HL-60/S4 (cell line): ENCODE measurements around the gene AP4B1.
"Not testable (repeated sequence)": the region's sequence is repeated elsewhere in the genome, so short reads cannot be mapped to it uniquely, and the experiment has no call there.

Source experiments
- in situ Hi-C: fragments of 300-500 bp; cut with MboI; formaldehyde crosslinking; loops from 2 replicates; pipeline ENCODE4 v1.14.3; 2022; ENCODE audit warnings: low sequenced_read_pairs

Gene AP4B1

DNA sequence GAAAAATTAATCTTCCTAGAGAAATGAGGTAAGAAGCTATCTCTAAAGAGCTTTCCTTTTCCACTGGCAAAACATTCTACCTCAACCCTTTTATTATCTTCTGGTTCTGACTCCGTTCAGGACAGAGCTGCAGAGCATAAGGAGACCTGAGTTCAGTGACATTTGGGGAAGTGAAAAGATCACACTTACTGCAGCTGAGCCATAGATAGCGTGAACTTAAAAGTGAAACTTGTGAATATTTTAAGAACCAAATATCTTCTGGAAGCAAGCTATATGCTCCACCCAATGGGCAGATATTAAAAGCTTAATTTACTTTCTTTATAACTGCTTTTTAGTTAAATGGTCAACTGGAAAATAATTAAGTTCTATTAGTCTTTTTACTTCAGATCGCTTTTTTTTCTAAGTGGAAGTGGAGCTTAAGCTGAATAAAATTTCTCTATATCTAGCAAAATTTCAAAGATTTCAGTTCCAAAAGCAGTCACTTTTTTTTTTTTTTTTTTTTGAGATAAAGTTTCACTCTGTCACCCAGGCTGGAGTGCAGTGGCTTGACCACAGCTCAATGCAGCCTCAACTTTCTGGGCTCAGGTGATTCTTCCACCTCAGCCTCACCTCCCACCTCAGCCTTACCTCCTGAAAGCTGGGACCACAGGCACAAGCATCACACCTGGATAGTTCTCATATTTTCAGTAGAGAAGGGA lies 45.0 kb downstream of the AP4B1 start:
- in situ Hi-C loops: no loop called here

DNA sequence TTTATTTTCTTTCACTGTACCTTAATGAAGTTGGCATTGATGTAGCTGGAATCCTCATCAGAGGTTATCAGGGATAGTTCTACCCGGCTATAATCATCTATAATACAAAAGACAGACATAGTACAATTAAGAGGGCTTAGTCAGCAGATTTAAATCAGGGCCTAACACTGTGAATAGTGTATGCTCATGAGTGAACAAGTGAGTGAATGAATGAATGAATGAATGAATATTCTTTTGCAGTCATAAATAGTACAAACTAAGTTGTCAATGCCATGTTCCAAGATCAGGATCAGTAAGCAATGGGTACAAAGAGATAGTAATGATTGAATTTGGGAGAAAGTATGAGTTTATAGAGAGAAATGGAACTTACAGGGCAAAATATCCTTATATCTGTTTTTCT lies 45.6 kb downstream of the AP4B1 start:
- in situ Hi-C loops: no loop called here

DNA sequence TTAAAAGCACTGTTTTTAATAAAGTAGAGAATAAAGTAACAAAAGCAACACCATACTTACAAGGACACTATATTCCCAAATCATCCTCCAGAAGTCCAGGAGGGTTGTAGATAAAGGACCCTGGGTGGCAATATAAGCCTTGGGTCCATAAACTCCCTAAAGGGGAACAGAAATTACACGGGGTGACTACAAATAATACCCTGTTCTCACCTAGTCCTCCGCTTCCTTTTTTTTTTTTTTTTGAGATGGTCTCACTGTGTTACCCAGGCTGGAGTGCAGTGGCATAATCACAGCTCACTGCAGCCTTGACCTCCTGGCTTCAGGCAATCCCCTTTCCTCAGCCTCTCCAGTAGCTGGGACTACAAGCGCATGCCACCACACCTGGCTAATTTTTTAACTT lies 46.2 kb downstream of the AP4B1 start:
- in situ Hi-C loops: no loop called here

DNA sequence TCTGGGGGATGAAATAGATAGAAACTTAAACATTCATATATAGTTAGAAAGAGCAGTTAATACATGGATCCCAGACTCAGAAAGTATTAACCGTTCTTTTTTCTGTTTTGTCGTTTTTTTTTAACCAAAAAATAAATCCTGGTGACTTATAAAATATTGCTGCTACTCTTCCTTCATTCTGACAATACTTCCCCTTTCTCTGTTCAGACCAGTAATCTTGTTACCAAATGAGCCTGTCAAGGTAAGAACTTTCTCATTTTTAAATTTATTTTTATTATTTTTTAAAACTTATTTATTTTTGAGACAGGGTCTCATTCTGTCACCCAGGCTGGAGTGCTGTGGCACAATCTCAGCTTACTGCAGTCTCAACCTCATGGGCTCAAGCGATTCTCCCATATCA lies 46.8 kb downstream of the AP4B1 start:
- in situ Hi-C loops: no loop called here

DNA sequence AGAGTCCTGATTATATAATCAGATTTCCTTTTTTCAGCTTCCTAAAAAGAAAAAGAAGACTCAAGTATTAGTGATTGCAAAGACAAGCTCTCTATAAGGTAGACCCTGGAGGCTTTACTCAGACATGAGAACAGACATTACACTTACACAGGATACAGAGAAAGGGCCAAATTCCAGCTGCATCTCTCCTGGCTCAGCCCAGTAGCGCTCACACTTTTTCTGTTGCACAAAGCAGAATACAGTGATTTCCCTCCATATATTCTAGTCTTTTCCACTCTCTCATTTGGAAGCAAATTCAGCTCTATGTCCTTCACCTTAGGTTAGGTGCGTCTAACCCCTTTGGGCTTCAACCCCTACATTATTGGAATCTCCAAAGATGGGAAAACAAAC lies 48.2 kb downstream of the AP4B1 start:
- in situ Hi-C loops: no loop called here

DNA sequence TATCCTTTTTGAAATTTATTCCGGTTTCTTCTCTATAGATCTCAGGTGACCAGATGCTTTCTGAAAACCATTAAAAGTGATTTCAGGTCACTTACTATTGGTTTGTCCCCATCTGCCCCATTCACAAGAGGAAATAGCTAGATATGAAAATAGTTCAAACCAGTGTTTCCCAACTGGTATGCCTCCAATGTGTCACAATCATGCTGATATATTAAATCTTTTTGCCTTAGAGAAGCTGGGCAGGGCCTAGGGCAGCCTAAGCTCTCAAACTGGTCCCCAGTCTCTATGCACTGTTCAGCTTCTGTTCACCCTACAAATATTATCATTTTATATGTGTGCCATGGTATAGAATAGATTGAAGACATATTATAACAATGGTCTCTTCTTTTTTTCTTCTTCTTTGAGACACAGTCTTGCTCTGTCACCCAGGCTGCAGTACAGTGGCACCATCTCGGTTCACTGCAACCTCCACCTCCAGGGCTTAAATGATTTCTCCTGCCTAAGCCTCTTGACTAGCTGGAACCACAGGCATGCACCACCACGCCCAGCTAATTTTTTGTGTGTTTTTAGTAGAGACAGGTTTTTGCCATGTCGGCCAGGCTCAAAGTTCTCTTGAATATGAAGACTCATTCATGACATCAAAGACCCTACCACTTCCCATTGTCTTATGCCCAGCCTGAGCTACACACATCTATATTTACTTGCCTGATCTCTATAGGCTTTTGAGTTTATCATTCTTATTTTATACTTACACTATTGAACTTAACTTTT lies 48.8 kb downstream of the AP4B1 start:
- in situ Hi-C loops: no loop called here

DNA sequence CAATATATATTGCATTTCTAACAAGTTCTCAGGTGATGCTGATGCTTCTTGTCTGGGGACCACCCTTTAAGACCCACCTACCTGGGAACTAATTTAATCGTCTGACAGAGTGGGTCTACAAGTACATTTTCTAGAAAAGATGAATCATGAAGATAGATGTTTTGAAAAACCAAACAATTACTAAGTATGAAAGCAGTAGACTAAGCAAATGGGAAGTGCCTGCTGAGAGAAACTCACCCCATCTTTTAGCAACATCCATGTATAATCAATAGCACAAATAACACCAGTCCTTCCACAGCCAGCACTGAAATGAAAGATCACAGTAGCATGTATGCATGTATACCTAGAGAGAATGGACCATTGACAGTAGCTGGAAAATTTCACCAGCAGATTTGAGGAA lies 50.4 kb downstream of the AP4B1 start:
- in situ Hi-C loops: no loop called here

DNA sequence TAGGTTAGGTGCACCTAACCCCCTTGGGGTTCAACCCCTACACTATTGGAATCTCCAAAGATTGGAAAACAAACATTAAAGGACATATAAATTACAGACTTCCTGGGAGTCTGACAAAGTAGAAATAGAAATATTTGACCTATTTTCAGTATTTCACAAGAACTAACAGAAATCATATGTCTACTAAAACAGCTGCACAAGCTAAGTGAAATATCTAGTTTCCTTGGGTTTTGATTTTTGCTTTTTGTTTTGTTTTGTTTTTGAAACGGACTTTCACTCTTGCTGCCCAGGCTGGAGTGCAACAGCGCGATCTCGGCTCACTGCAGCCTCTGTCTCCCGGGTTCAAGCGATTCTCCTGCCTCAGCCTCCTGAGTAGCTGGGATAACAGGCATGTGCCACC lies 51.9 kb downstream of the AP4B1 start:
- in situ Hi-C loops: not testable (repeated sequence)

DNA sequence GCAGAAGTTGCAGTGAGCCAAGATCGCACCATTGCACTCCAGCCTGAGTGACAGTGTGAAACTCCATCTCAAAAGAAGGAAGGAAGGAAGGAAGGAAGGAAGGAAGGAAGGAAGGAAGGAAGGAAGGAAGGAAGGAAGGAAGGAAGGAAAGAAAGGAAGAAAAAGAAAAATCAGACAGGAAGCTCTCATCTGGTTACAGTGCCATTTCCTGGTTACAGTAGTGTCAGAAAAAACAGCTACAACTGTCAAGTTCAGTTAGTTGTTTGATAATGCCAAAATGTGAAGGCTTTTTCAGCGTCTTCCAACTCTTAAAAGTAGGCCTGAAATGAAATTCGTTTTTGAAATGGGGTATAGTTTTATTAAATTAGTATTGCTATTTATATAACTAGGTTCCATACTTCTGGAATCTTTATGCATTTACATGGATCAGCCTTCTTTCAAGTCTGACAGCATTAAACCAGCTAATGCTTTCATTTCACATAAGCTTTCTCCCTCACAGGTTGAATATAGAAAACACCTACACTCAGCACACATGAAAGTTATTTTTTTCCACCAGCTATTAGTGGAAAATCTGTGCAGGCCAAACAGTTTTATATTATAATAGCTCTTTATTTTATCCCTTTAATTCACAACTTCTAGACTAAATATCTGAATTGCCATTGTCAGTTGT lies 54.3 kb downstream of the AP4B1 start:
- in situ Hi-C loops: no loop called here

DNA sequence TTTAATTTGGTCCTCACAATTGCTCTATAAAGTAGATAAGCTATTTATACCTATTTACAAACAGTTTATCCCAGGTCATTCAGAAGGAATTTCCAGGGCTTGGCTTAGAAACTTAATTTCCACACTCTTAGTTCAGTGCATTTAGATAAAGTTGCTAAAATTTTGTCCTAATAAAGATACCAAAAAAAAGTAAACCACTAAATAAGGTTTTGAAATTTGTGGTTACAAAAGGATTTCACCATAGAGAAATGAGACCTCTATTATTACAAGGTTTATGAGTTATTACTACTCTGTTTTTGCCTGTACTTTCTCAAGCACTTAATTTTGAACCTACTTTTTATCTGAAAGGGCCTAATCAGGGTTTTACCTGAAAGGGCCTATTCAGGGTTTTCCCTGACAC lies 55.5 kb downstream of the AP4B1 start:
- in situ Hi-C loops: loop anchor here (25.0 kb wide), 1 partner anchor 438 kb away; no protein-coding TSS in a partner anchor

DNA sequence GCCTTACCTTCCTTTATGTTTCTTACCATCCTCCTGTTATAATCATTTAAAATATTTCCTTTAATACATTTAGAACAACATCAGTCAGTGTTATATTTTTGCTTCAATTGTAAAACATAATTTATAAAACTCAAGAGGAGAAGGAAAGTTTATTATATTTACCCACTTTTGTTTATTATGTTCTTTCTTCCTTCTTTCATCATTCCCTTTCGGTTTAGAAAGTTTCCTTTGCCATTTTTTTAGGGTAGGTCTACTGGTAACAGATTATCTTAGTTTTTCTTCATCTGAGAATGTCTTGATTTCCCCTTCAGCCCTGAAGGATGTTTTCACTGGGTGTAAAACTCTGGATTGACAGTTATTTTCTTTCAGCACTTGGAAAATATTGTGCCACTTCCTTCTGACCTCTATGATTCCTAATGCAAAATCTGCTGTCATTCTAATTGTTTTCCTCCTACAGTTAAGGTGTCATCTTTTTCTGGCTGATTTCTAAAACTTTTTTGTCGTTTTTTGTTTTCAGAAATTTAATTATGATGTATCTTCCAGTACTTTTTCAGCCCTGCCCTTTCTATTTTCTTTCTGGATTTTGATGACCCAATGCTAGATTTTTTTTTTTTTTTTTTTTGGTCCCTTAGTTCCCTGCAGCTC lies 58.1 kb downstream of the AP4B1 start:
- in situ Hi-C loops: loop anchor here (25.0 kb wide), 1 partner anchor 441 kb away; no protein-coding TSS in a partner anchor
